ENCODE results near the gene TTC9C. TPM values are rescaled to one million over a fixed set of nuclear protein-coding genes. Genes with fewer than 3 reads are reported as not detected.

Gene TTC9C
- total RNA-seq, 6 experiments from 2014 or later = 8.5 to 13.3 (median 10.6) TPM

DNA sequence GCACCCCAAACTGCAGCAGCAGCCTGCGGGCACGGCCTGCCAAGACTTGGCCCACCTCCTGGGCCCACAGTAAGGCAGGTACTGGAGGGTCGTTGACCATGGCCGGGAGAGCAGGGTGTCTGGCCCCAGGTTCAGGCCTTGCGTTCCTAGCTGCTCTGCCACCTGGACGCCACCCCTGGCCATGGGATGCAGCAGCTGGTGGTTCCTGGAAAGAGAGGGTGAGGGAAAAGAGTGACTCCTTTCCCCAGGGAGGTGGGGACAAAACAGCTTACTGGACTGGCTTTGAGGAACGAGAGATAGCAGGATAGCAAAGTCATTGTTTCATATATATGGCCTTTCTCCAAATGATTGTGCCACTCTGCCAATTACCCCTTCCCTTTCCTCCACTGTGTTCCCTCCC, 22.9 kb upstream of the TTC9C start:
- Histone ChIP-seq H3K9me3 (no peaks in the 10 kb centered on the region), H3K4me3 (peak overlapping the region; percentile 59 to 70 (median 69)), H3K36me3 (peaks cover 0 to 13% (median 0%) of the 10 kb centered on the region in 4 donors), H3K27ac (peak overlapping the region in 1 of 3 donors; percentile 10), H3K27me3 (no peaks in the 10 kb centered on the region), H3K4me1 (peaks cover 0 to 24% (median 13%) of the 10 kb centered on the region in 4 donors)
- no peak for TF ChIP-seq POLR2A (IDR thresholded peaks at IDR 0.05)
- TF ChIP-seq, protein P1, sequence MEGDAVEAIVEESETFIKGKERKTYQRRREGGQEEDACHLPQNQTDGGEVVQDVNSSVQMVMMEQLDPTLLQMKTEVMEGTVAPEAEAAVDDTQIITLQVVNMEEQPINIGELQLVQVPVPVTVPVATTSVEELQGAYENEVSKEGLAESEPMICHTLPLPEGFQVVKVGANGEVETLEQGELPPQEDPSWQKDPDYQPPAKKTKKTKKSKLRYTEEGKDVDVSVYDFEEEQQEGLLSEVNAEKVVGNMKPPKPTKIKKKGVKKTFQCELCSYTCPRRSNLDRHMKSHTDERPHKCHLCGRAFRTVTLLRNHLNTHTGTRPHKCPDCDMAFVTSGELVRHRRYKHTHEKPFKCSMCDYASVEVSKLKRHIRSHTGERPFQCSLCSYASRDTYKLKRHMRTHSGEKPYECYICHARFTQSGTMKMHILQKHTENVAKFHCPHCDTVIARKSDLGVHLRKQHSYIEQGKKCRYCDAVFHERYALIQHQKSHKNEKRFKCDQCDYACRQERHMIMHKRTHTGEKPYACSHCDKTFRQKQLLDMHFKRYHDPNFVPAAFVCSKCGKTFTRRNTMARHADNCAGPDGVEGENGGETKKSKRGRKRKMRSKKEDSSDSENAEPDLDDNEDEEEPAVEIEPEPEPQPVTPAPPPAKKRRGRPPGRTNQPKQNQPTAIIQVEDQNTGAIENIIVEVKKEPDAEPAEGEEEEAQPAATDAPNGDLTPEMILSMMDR (IDR thresholded peaks at IDR 0.05) = no peak
- intact Hi-C loops (cut with DNase I) = no loop called here
- DNase-seq = peak in 1 of 3 donors; percentile 28
- ATAC-seq = no peak
- 38% methylated on average over 4 of the region's 7 CpGs for WGBS (ENCODE audit: insufficient coverage, low coverage, low lambda C conversion rate, missing lambda C conversion rate)

DNA sequence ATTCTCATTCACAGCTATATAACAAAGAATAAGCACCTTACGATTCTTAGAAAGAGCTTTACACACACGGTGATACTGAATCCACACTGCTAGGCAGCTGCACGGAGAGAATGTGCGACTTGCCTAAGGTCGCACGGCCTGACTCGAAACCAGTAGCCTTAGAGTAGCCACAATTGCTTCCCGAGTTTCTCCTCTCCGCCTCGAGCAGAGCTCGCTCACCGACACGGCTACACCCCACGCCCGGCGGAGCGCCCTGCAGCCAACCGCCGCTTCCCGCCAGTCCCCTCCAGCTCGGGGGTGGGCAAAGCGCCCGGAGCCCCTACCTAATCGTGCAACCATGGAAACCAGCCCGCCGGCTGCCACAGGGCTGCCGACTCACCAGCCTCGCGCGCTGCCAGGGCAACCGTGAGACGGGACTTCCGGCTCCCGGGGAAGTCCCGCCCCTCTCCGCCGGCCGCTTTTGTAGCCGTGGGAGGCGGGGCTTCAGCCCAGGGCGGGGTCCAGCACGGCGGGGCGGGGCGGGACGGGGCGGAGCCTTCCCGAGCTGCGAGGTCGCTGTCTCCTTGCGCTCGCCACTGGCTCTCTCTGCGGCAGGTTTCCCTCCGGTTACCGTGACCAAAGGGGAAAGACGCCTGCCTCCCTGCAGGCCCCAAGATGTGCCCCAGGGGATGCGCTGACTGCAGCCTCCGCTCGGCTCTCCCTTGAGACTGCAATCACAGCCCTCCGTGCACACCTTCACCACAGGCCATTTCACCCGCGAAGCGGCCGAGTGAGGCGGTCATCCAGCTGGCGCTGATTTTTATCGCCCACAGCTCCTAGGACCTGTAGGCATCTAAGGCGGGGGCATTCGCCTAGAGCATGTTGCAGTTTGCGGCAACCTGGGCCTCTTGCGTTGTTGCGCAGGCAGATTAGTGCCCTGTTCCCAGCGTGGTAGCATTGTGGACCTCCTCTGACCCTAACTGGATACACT, 22.1 kb upstream of the TTC9C start:
- Histone ChIP-seq H3K4me1 (peaks cover 0 to 30% (median 14%) of the 10 kb centered on the region in 4 donors), H3K4me3 (peak overlapping the region; percentile 59 to 70 (median 69)), H3K9me3 (no peaks in the 10 kb centered on the region), H3K27ac (peak overlapping the region in 2 of 3 donors; percentile 63 to 68), H3K27me3 (no peaks in the 10 kb centered on the region), H3K36me3 (peaks cover 0 to 17% (median 3%) of the 10 kb centered on the region in 4 donors)
- 6% methylated on average over 36 of the region's 73 CpGs for WGBS (ENCODE audit: insufficient coverage, low coverage, low lambda C conversion rate, missing lambda C conversion rate)
- ATAC-seq = peak; percentile 84 to 91 (median 86)
- intact Hi-C loops (cut with DNase I) = no loop called here
- TF ChIP-seq, protein P1 (IDR thresholded peaks at IDR 0.05) = no peak
- TF ChIP-seq POLR2A (IDR thresholded peaks at IDR 0.05) = peak; percentile 41
- peak; percentile 97 for DNase-seq

- peaks cover 0 to 35% (median 16%) of the 10 kb centered on the region in 4 donors for H3K4me1 ChIP-seq
Observed at GRCh38 chr11:62706850-62707247, 21.4 kb upstream of the TTC9C start.

GRCh38 chr11:62707277-62707861, 20.9 kb upstream of the TTC9C start, which contains the start of the genes BSCL2 and GNG3:
TSS of gene BSCL2 (minus strand) at chr11:62707424. CDS start at chr11:62707195, 229 bp downstream.
TSS of gene GNG3 (plus strand) at chr11:62707676. CDS start at chr11:62708296, 620 bp downstream.
- ATAC-seq (no peak), DNase-seq (peak in 1 of 3 donors; percentile 62)
- intact Hi-C loops (cut with DNase I) = no loop called here
- no peak for TF ChIP-seq POLR2A (IDR thresholded peaks at IDR 0.05)
- TF ChIP-seq, protein P1 (IDR thresholded peaks at IDR 0.05) = no peak
- Histone ChIP-seq H3K9me3 (no peaks in the 10 kb centered on the region), H3K36me3 (peaks cover 0 to 22% (median 3%) of the 10 kb centered on the region in 4 donors), H3K27me3 (no peaks in the 10 kb centered on the region), H3K4me3 (peak within 1 kb of the TSS; percentile 59 to 70 (median 69)), H3K4me1 (peaks cover 0 to 40% (median 19%) of the 10 kb centered on the region in 4 donors), H3K27ac (peak within 1 kb of the TSS in 2 of 3 donors; percentile 68 to 96)
- WGBS (ENCODE audit: insufficient coverage, low coverage, low lambda C conversion rate, missing lambda C conversion rate) = 100% methylated on average over 2 of the region's 10 CpGs

More at GRCh38 chr11:62706850-62707247, 21.4 kb upstream of the TTC9C start:
- no peaks in the 10 kb centered on the region for H3K27me3 ChIP-seq
- peaks cover 0 to 17% (median 3%) of the 10 kb centered on the region in 4 donors for H3K36me3 ChIP-seq
- ATAC-seq (no peak), DNase-seq (no peak)
- intact Hi-C loops (cut with DNase I) = no loop called here
- no peaks in the 10 kb centered on the region for H3K9me3 ChIP-seq
- TF ChIP-seq, protein P1 (IDR thresholded peaks at IDR 0.05) = no peak
- no peak for TF ChIP-seq POLR2A (IDR thresholded peaks at IDR 0.05)
- peak overlapping the region in 2 of 3 donors; percentile 59 to 70 for H3K4me3 ChIP-seq
- H3K27ac ChIP-seq = peak overlapping the region in 2 of 3 donors; percentile 63 to 68
- 67% methylated on average over 5 of the region's 8 CpGs for WGBS (ENCODE audit: insufficient coverage, low coverage, low lambda C conversion rate, missing lambda C conversion rate)
